Neural cell (in vitro differentiated cells): ENCODE results near the gene RANGRF. TPM values are rescaled to one million over a fixed set of nuclear protein-coding genes. Genes with fewer than 3 reads are reported as not detected.

Experiments used
- polyA plus RNA-seq: library from polyadenylated mRNA; depleted of rRNA; stranded (reverse); fragments of >200 nt; gene quantifications from 2 replicates; pipeline ENCODE4 v1.2.3, GENCODE V29; 2014
- small RNA-seq, 3 experiments: library from RNA; depleted of rRNA; stranded (forward); fragments of <200 nt; gene quantifications; one replicate each; pipeline ENCODE3, GENCODE V24; 2012

RANGRF gene
- polyA plus RNA-seq, 1 donor from 2014 or later = 20.9 TPM

Small RNA genes within 50 kb of the gene (small RNA-seq; reads per million reads assigned to genes)
- gene RF00265 = 0 reads per million in 3 experiments

Other genes with a start within 250 kb of the RANGRF start
- not detected in 2 replicates for gene ALOX15B, start 249.6 kb upstream of the RANGRF start, polyA plus RNA-seq
- gene ALOX12B, start 201.0 kb upstream of the RANGRF start, polyA plus RNA-seq = 0.31 and 0.34 TPM in 2 replicates
- 0.77 and 1.6 TPM in 2 replicates for gene ALOXE3, start 170.2 kb upstream of the RANGRF start, polyA plus RNA-seq
- gene HES7, start 164.6 kb upstream of the RANGRF start, polyA plus RNA-seq = 7.3 and 15.3 TPM in 2 replicates
- gene PER1, start 136.3 kb upstream of the RANGRF start, polyA plus RNA-seq = 1.9 and 2.0 TPM in 2 replicates
- 91.6 and 98.3 TPM in 2 replicates for gene VAMP2, start 125.7 kb upstream of the RANGRF start, polyA plus RNA-seq
- gene TMEM107, start 112.3 kb upstream of the RANGRF start, polyA plus RNA-seq = 23.3 and 31.7 TPM in 2 replicates
- 12.1 and 13.7 TPM in 2 replicates for gene BORCS6, start 98.5 kb upstream of the RANGRF start, polyA plus RNA-seq
- gene AURKB, start 78.1 kb upstream of the RANGRF start, polyA plus RNA-seq = 0.84 and 4.8 TPM in 2 replicates
- 11.9 and 16.5 TPM in 2 replicates for gene CTC1, start 40.6 kb upstream of the RANGRF start, polyA plus RNA-seq
- 11.0 and 11.7 TPM in 2 replicates for gene PFAS, start 39.4 kb upstream of the RANGRF start, polyA plus RNA-seq
- gene SLC25A35, start 6.7 kb downstream of the RANGRF start, polyA plus RNA-seq = 0.25 TPM in 1 of 2 replicates, not detected in the other
- 0.10 and 0.14 TPM in 2 replicates for gene ARHGEF15, start 21.6 kb downstream of the RANGRF start, polyA plus RNA-seq
- not detected in 2 replicates for gene ODF4, start 51.2 kb downstream of the RANGRF start, polyA plus RNA-seq
- gene RPL26, start 94.5 kb downstream of the RANGRF start, polyA plus RNA-seq = 3,508 and 4,061 TPM in 2 replicates
- not detected in 2 replicates for gene RNF222, start 109.2 kb downstream of the RANGRF start, polyA plus RNA-seq
- gene NDEL1, start 147.2 kb downstream of the RANGRF start, polyA plus RNA-seq = 25.7 and 33.8 TPM in 2 replicates